ENCODE data around the gene CDC14C.

CDC14C gene

DNA sequence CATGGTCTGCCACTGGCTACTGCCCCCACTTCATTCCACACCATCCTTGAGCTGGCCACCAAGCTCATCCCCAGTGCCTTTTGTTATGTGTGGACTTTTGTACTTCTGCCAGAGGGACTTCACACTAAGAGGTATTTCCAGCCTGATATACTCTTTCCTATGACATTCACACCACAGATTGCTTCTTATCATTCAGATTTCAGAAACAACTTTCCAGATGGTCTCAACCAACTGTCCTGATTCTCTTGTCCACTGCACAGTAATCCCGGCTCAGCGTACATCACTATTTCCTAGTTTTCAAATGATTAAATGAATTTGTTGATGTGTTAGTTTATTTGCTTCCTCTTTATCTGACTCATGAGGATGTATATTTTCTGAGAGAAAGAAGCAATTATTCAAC is 7.1 kb downstream of the CDC14C start:
- no peak overlapping the region for H4K5ac ChIP-seq (ENCODE audit: low read length)
- WGBS (ENCODE audit: extremely low coverage, insufficient coverage, low lambda C conversion rate) = no CpG with 5 or more reads among the region's 2 CpGs
- H3K4me3 ChIP-seq (ENCODE audit: low read length) = no peak overlapping the region
- no peak overlapping the region for H3K23ac ChIP-seq (ENCODE audit: low read length)
- no peaks in the 10 kb centered on the region for H3K4me1 ChIP-seq (ENCODE audit: control insufficient read depth, low read depth, low read length)
- H2BK120ac ChIP-seq (ENCODE audit: low read depth, low read length) = no peak overlapping the region
- H2AK5ac ChIP-seq (ENCODE audit: low read length) = no peak overlapping the region
- no peak overlapping the region for H2BK5ac ChIP-seq (ENCODE audit: low read length)
- no peak overlapping the region for H3K27ac ChIP-seq (ENCODE audit: low read depth, low read length)
- no peaks in the 10 kb centered on the region for H3K79me1 ChIP-seq (ENCODE audit: low read length)
- no peak overlapping the region for H3K4me2 ChIP-seq (ENCODE audit: low read length)
- H3K9ac ChIP-seq (ENCODE audit: low read length) = no peak overlapping the region
- H2BK15ac ChIP-seq (replicated peaks; ENCODE audit: low read depth) = no peak overlapping the region
- H4K8ac ChIP-seq (ENCODE audit: low read depth, low read length) = no peak overlapping the region
- H3K27me3 ChIP-seq (ENCODE audit: insufficient read depth, low read length, poor library complexity) = no peaks in the 10 kb centered on the region
- no peak overlapping the region for H3K18ac ChIP-seq (ENCODE audit: low read length)
- H3K36me3 ChIP-seq (ENCODE audit: control insufficient read depth, insufficient read depth, low read length) = no peaks in the 10 kb centered on the region
- no peaks in the 10 kb centered on the region for H3K79me2 ChIP-seq (ENCODE audit: control insufficient read depth, insufficient read depth, low read length)
- no peak for DNase-seq
- no peak overlapping the region for H3K4ac ChIP-seq (ENCODE audit: low read depth, low read length)
- H3K56ac ChIP-seq (ENCODE audit: low read length) = no peak overlapping the region

DNA sequence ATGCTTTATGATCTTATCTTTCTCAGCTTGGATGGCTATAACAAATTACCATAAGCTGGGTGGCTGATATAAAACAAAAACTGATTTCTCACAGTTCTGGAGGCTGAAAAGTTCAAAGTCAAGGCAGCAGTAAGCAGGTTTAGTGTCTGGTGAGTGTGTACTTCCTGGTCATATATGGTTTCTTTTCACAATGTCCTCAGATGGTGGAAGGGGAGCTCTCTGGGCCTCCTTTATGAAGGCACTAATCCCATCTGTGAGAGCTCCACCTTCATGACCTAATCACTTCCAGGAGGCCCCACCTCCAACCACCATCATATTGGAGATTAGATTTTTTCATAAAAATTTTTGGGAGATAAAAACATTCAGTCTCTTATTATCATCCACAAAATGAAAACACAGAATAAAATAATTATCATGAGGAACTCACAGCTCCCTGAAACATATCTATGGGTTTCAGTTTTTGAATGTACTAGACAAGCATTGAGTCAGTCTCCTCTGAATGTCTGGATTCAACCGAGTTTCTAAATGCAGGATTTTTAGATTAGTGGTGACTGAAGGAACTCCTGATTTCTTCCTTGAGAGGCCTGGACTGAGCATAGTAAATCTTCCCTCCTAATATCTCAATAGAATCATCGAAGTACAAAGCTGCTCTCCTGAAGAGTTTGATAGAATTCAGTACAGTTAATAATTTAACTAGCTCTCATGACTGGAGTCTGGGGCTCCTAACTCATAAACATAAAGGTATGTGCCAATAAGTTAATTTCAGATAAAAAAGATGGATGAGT is 8.0 kb downstream of the CDC14C start:
- Histone ChIP-seq H3K27me3 (ENCODE audit: insufficient read depth, low read length, poor library complexity) (no peaks in the 10 kb centered on the region), H2AK5ac (ENCODE audit: low read length) (no peak overlapping the region), H2BK120ac (ENCODE audit: low read depth, low read length) (no peak overlapping the region), H2BK5ac (ENCODE audit: low read length) (no peak overlapping the region), H3K36me3 (ENCODE audit: control insufficient read depth, insufficient read depth, low read length) (no peaks in the 10 kb centered on the region), H3K4me2 (ENCODE audit: low read length) (no peak overlapping the region), H3K4me1 (ENCODE audit: control insufficient read depth, low read depth, low read length) (no peaks in the 10 kb centered on the region), H3K4me3 (ENCODE audit: low read length) (no peak overlapping the region), H2BK15ac (replicated peaks; ENCODE audit: low read depth) (no peak overlapping the region), H4K8ac (ENCODE audit: low read depth, low read length) (no peak overlapping the region), H3K9ac (ENCODE audit: low read length) (no peak overlapping the region), H3K79me2 (ENCODE audit: control insufficient read depth, insufficient read depth, low read length) (no peaks in the 10 kb centered on the region), H3K79me1 (ENCODE audit: low read length) (no peaks in the 10 kb centered on the region), H3K56ac (ENCODE audit: low read length) (no peak overlapping the region), H3K18ac (ENCODE audit: low read length) (no peak overlapping the region), H3K4ac (ENCODE audit: low read depth, low read length) (no peak overlapping the region), H3K27ac (ENCODE audit: low read depth, low read length) (no peak overlapping the region), H4K5ac (ENCODE audit: low read length) (no peak overlapping the region), H3K23ac (ENCODE audit: low read length) (no peak overlapping the region)
- no CpG with 5 or more reads among the region's 2 CpGs for WGBS (ENCODE audit: extremely low coverage, insufficient coverage, low lambda C conversion rate)
- DNase-seq = no peak

- Histone ChIP-seq H3K23ac (ENCODE audit: low read length) (no peak overlapping the region), H3K56ac (ENCODE audit: low read length) (no peak overlapping the region), H3K18ac (ENCODE audit: low read length) (no peak overlapping the region), H4K8ac (ENCODE audit: low read depth, low read length) (no peak overlapping the region), H3K27ac (ENCODE audit: low read depth, low read length) (no peak overlapping the region), H3K4me2 (ENCODE audit: low read length) (no peak overlapping the region), H2BK5ac (ENCODE audit: low read length) (no peak overlapping the region), H4K5ac (ENCODE audit: low read length) (no peak overlapping the region), H3K79me1 (ENCODE audit: low read length) (no peaks in the 10 kb centered on the region), H3K4ac (ENCODE audit: low read depth, low read length) (no peak overlapping the region), H3K36me3 (ENCODE audit: control insufficient read depth, insufficient read depth, low read length) (no peaks in the 10 kb centered on the region), H3K4me3 (ENCODE audit: low read length) (no peak overlapping the region), H2BK120ac (ENCODE audit: low read depth, low read length) (no peak overlapping the region), H3K79me2 (ENCODE audit: control insufficient read depth, insufficient read depth, low read length) (no peaks in the 10 kb centered on the region), H3K4me1 (ENCODE audit: control insufficient read depth, low read depth, low read length) (no peaks in the 10 kb centered on the region), H3K27me3 (ENCODE audit: insufficient read depth, low read length, poor library complexity) (no peaks in the 10 kb centered on the region), H2BK15ac (replicated peaks; ENCODE audit: low read depth) (no peak overlapping the region), H2AK5ac (ENCODE audit: low read length) (no peak overlapping the region), H3K9ac (ENCODE audit: low read length) (no peak overlapping the region)
- WGBS (ENCODE audit: extremely low coverage, insufficient coverage, low lambda C conversion rate) = no CpG with 5 or more reads among the region's 3 CpGs
- no peak for DNase-seq
These were observed 9.3 kb downstream of the CDC14C start for GRCh38 chr7:48933549-48934085.

GRCh38 chr7:48938539-48939295 is 14.4 kb downstream of the CDC14C start:
- no peak overlapping the region for H4K5ac ChIP-seq (ENCODE audit: low read length)
- H3K23ac ChIP-seq (ENCODE audit: low read length) = no peak overlapping the region
- WGBS (ENCODE audit: extremely low coverage, insufficient coverage, low lambda C conversion rate) = no CpG with 5 or more reads among the region's 4 CpGs
- no peak overlapping the region for H4K8ac ChIP-seq (ENCODE audit: low read depth, low read length)
- peaks cover 1% of the 10 kb centered on the region for H3K4me1 ChIP-seq (ENCODE audit: control insufficient read depth, low read depth, low read length)
- DNase-seq = peak; percentile 8
- H2BK15ac ChIP-seq (replicated peaks; ENCODE audit: low read depth) = no peak overlapping the region
- no peak overlapping the region for H3K4ac ChIP-seq (ENCODE audit: low read depth, low read length)
- H2BK5ac ChIP-seq (ENCODE audit: low read length) = no peak overlapping the region
- H2AK5ac ChIP-seq (ENCODE audit: low read length) = no peak overlapping the region
- no peak overlapping the region for H3K4me3 ChIP-seq (ENCODE audit: low read length)
- no peak overlapping the region for H3K18ac ChIP-seq (ENCODE audit: low read length)
- no peak overlapping the region for H3K27ac ChIP-seq (ENCODE audit: low read depth, low read length)
- H3K27me3 ChIP-seq (ENCODE audit: insufficient read depth, low read length, poor library complexity) = no peaks in the 10 kb centered on the region
- no peaks in the 10 kb centered on the region for H3K79me1 ChIP-seq (ENCODE audit: low read length)
- no peak overlapping the region for H3K4me2 ChIP-seq (ENCODE audit: low read length)
- H3K36me3 ChIP-seq (ENCODE audit: control insufficient read depth, insufficient read depth, low read length) = no peaks in the 10 kb centered on the region
- H3K56ac ChIP-seq (ENCODE audit: low read length) = no peak overlapping the region
- H3K9ac ChIP-seq (ENCODE audit: low read length) = no peak overlapping the region
- H3K79me2 ChIP-seq (ENCODE audit: control insufficient read depth, insufficient read depth, low read length) = no peaks in the 10 kb centered on the region
- no peak overlapping the region for H2BK120ac ChIP-seq (ENCODE audit: low read depth, low read length)

GRCh38 chr7:48943279-48943990 is 19.1 kb downstream of the CDC14C start:
- Histone ChIP-seq H3K4me1 (ENCODE audit: control insufficient read depth, low read depth, low read length) (peaks cover 1% of the 10 kb centered on the region), H4K8ac (ENCODE audit: low read depth, low read length) (no peak overlapping the region), H2BK15ac (replicated peaks; ENCODE audit: low read depth) (peak overlapping the region; percentile 85), H3K27ac (ENCODE audit: low read depth, low read length) (no peak overlapping the region), H2BK5ac (ENCODE audit: low read length) (no peak overlapping the region), H3K56ac (ENCODE audit: low read length) (no peak overlapping the region), H2AK5ac (ENCODE audit: low read length) (no peak overlapping the region), H4K5ac (ENCODE audit: low read length) (no peak overlapping the region), H3K27me3 (ENCODE audit: insufficient read depth, low read length, poor library complexity) (no peaks in the 10 kb centered on the region), H3K4me2 (ENCODE audit: low read length) (no peak overlapping the region), H3K4ac (ENCODE audit: low read depth, low read length) (no peak overlapping the region), H3K36me3 (ENCODE audit: control insufficient read depth, insufficient read depth, low read length) (no peaks in the 10 kb centered on the region), H3K23ac (ENCODE audit: low read length) (no peak overlapping the region), H3K9ac (ENCODE audit: low read length) (no peak overlapping the region), H3K79me2 (ENCODE audit: control insufficient read depth, insufficient read depth, low read length) (no peaks in the 10 kb centered on the region), H3K18ac (ENCODE audit: low read length) (peak overlapping the region; percentile 84), H2BK120ac (ENCODE audit: low read depth, low read length) (no peak overlapping the region), H3K4me3 (ENCODE audit: low read length) (no peak overlapping the region), H3K79me1 (ENCODE audit: low read length) (no peaks in the 10 kb centered on the region)
- no CpG with 5 or more reads among the region's 3 CpGs for WGBS (ENCODE audit: extremely low coverage, insufficient coverage, low lambda C conversion rate)
- no peak for DNase-seq

All from mesendoderm (in vitro differentiated cells).